KMS-11 (cell line): ENCODE data around the gene NRXN3.

Source experiments
- H2AFZ ChIP-seq: fragments of 200-600 bp; sonication (generic); 2 replicates; pipeline ENCODE4 v1.6.1; 2016; ENCODE audit warnings: antibody characterized with exemption, mixed run types, low read depth
- H3K27ac ChIP-seq: fragments of 200-600 bp; sonication (generic); 2 replicates; pipeline ENCODE4 v1.6.1; 2016; ENCODE audit warnings: mild to moderate bottlenecking, mixed run types
- H3K27me3 ChIP-seq: fragments of 200-600 bp; sonication (generic); 2 replicates; pipeline ENCODE4 v1.6.1; 2017; ENCODE audit warnings: mild to moderate bottlenecking, low read depth, mixed run types, moderate library complexity; ENCODE audit not compliant: insufficient read depth
- H3K36me3 ChIP-seq: fragments of 200-600 bp; sonication (generic); 2 replicates; pipeline ENCODE4 v1.6.1; 2017; ENCODE audit warnings: mild to moderate bottlenecking, mixed run types; ENCODE audit not compliant: insufficient read depth
- H3K4me1 ChIP-seq: fragments of 200-600 bp; sonication (generic); 2 replicates; pipeline ENCODE4 v1.6.1; 2016; ENCODE audit warnings: mild to moderate bottlenecking, low read depth, mixed run types; ENCODE audit not compliant: poor library complexity, severe bottlenecking
- H3K4me2 ChIP-seq: fragments of 200-600 bp; sonication (generic); 2 replicates; pipeline ENCODE4 v1.7.0; 2016; ENCODE audit warnings: mild to moderate bottlenecking, mixed run types
- H3K4me3 ChIP-seq: fragments of 200-600 bp; sonication (generic); IDR thresholded peaks from 2 replicates; pipeline ENCODE4 v1.6.1; 2017; ENCODE audit warnings: low read depth, low read length, mixed read lengths; ENCODE audit not compliant: insufficient read depth
- H3K79me2 ChIP-seq: fragments of 200-600 bp; sonication (generic); 2 replicates; pipeline ENCODE4 v1.6.1; 2016; ENCODE audit warnings: low read depth, mixed run types; ENCODE audit not compliant: insufficient read depth
- H3K9ac ChIP-seq: fragments of 200-600 bp; sonication (generic); 2 replicates; pipeline ENCODE4 v1.6.1; 2016; ENCODE audit warnings: mild to moderate bottlenecking, mixed run types
- H4K20me1 ChIP-seq: fragments of 200-600 bp; sonication (generic); 2 replicates; pipeline ENCODE4 v1.6.1; 2016; ENCODE audit warnings: mild to moderate bottlenecking, mixed run types; ENCODE audit not compliant: insufficient read depth
- CTCF ChIP-seq: fragments of 200-600 bp; sonication (generic); conservative IDR thresholded peaks from 2 replicates; pipeline ENCODE4 v1.6.1; 2017; ENCODE audit warnings: low read depth, mild to moderate bottlenecking, antibody characterized with exemption, low read length, moderate library complexity, mixed read lengths

Gene NRXN3

GRCh38 chr14:78823035-78823434, 652.9 kb downstream of the NRXN3 start:
- H4K20me1 ChIP-seq: no peaks in the 10 kb centered on the region
- no peak overlapping the region for H3K4me3 ChIP-seq
- no peaks in the 10 kb centered on the region for H3K36me3 ChIP-seq
- no peak for TF ChIP-seq CTCF
- no peaks in the 10 kb centered on the region for H3K79me2 ChIP-seq
- no peaks in the 10 kb centered on the region for H3K4me1 ChIP-seq
- H3K9ac ChIP-seq: no peak overlapping the region
- H3K4me2 ChIP-seq: no peak overlapping the region
- no peaks in the 10 kb centered on the region for H3K27me3 ChIP-seq
- no peak overlapping the region for H2AFZ ChIP-seq
- H3K27ac ChIP-seq: no peak overlapping the region

- no peak overlapping the region for H3K9ac ChIP-seq
- H3K4me3 ChIP-seq: no peak overlapping the region
- no peaks in the 10 kb centered on the region for H3K36me3 ChIP-seq
- no peaks in the 10 kb centered on the region for H3K27me3 ChIP-seq
- H3K27ac ChIP-seq: no peak overlapping the region
- H3K79me2 ChIP-seq: no peaks in the 10 kb centered on the region
- no peak for TF ChIP-seq CTCF
- no peak overlapping the region for H3K4me2 ChIP-seq
- H4K20me1 ChIP-seq: no peaks in the 10 kb centered on the region
- no peak overlapping the region for H2AFZ ChIP-seq
- no peaks in the 10 kb centered on the region for H3K4me1 ChIP-seq
Observed at GRCh38 chr14:78823516-78823915, 653.3 kb downstream of the NRXN3 start.

GRCh38 chr14:78829274-78829673, 659.1 kb downstream of the NRXN3 start:
- TF ChIP-seq CTCF: no peak
- no peaks in the 10 kb centered on the region for H3K4me1 ChIP-seq
- H3K4me3 ChIP-seq: no peak overlapping the region
- no peak overlapping the region for H3K9ac ChIP-seq
- no peak overlapping the region for H3K27ac ChIP-seq
- H4K20me1 ChIP-seq: no peaks in the 10 kb centered on the region
- no peaks in the 10 kb centered on the region for H3K27me3 ChIP-seq
- H2AFZ ChIP-seq: no peak overlapping the region
- no peaks in the 10 kb centered on the region for H3K36me3 ChIP-seq
- no peaks in the 10 kb centered on the region for H3K79me2 ChIP-seq
- H3K4me2 ChIP-seq: no peak overlapping the region

- Histone ChIP-seq H4K20me1 (no peaks in the 10 kb centered on the region), H3K9ac (no peak overlapping the region), H3K79me2 (no peaks in the 10 kb centered on the region), H3K27me3 (no peaks in the 10 kb centered on the region), H3K4me1 (peaks cover 3% of the 10 kb centered on the region), H3K27ac (no peak overlapping the region), H3K36me3 (no peaks in the 10 kb centered on the region), H2AFZ (no peak overlapping the region), H3K4me3 (no peak overlapping the region), H3K4me2 (no peak overlapping the region)
- no peak for TF ChIP-seq CTCF
Observed at GRCh38 chr14:78834766-78835451, 664.7 kb downstream of the NRXN3 start.
